ENCODE results near the gene CYP4F22.
"Not testable (repeated sequence)": the region's sequence is repeated elsewhere in the genome, so short reads cannot be mapped to it uniquely, and the experiment has no call there.

CYP4F22 gene

GRCh38 chr19:15564534-15565168 is 56.3 kb downstream of the CYP4F22 start:
- in situ Hi-C loops (cut with HindIII; ENCODE audit: low sequenced_read_pairs): no loop called here

- in situ Hi-C loops (cut with HindIII; ENCODE audit: low sequenced_read_pairs): no loop called here
Observed at GRCh38 chr19:15570420-15570819, 62.1 kb downstream of the CYP4F22 start.

GRCh38 chr19:15575406-15575805 is 67.1 kb downstream of the CYP4F22 start:
- in situ Hi-C loops (cut with HindIII; ENCODE audit: low sequenced_read_pairs): no loop called here

- in situ Hi-C loops (cut with HindIII; ENCODE audit: low sequenced_read_pairs): no loop called here
Observed at GRCh38 chr19:15576526-15577156, 68.3 kb downstream of the CYP4F22 start.

GRCh38 chr19:15577184-15577771 is 69.0 kb downstream of the CYP4F22 start:
- in situ Hi-C loops (cut with HindIII; ENCODE audit: low sequenced_read_pairs): no loop called here

- in situ Hi-C loops (cut with HindIII; ENCODE audit: low sequenced_read_pairs): no loop called here
Observed at GRCh38 chr19:15583346-15583745, 75.0 kb downstream of the CYP4F22 start.

- in situ Hi-C loops (cut with HindIII; ENCODE audit: low sequenced_read_pairs): no loop called here
Observed at GRCh38 chr19:15584095-15584494, 75.8 kb downstream of the CYP4F22 start.

- in situ Hi-C loops (cut with HindIII; ENCODE audit: low sequenced_read_pairs): no loop called here
Observed at GRCh38 chr19:15584541-15585115, 76.3 kb downstream of the CYP4F22 start.

GRCh38 chr19:15587663-15588062 is 79.3 kb downstream of the CYP4F22 start:
- in situ Hi-C loops (cut with HindIII; ENCODE audit: low sequenced_read_pairs): no loop called here

- in situ Hi-C loops (cut with HindIII; ENCODE audit: low sequenced_read_pairs): no loop called here
Observed at GRCh38 chr19:15588265-15588664, 79.9 kb downstream of the CYP4F22 start.

GRCh38 chr19:15589760-15590451 is 81.6 kb downstream of the CYP4F22 start:
- in situ Hi-C loops (cut with HindIII; ENCODE audit: low sequenced_read_pairs): no loop called here

GRCh38 chr19:15591796-15592195 is 83.5 kb downstream of the CYP4F22 start:
- in situ Hi-C loops (cut with HindIII; ENCODE audit: low sequenced_read_pairs): no loop called here

GRCh38 chr19:15592506-15592905 is 84.2 kb downstream of the CYP4F22 start:
- in situ Hi-C loops (cut with HindIII; ENCODE audit: low sequenced_read_pairs): not testable (repeated sequence)

GRCh38 chr19:15593766-15594165 is 85.4 kb downstream of the CYP4F22 start:
- in situ Hi-C loops (cut with HindIII; ENCODE audit: low sequenced_read_pairs): not testable (repeated sequence)

GRCh38 chr19:15595069-15595468 is 86.7 kb downstream of the CYP4F22 start:
- in situ Hi-C loops (cut with HindIII; ENCODE audit: low sequenced_read_pairs): no loop called here

All from DLD1 (cell line).